ENCODE measurements around the gene CYBRD1.

CYBRD1 gene

DNA sequence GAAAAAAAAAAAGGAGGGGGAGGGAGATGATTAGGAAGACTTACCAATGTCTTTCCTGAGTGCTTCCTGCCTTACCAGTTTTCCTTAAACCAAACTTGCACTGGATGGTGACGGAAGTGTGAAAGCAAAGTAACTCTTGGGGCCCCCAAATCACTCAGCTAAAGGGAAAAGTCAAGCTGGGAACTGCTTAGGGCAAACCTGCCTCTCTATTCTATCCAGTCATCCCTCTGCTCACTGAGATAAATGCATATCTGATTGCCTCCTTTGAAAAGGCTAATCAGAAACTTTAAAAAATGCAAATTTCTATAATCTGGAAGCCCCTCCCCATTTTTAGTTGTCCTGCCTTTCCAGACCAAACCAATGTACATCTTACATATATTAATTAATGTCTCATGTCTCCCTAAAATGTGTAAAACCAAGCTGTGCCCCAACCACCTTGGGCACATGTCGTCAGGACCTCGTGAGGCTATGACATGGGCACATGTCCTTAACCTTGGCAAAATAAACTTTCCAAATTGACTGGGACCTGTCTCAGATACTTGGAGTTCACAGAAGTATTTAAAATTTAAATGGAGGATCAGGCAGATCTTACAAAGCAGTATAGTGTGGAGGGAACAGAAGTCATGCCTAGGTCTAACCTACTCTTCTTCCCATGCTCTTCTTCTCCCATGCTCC lies 7.2 kb upstream of the CYBRD1 start:
- no peak for TF ChIP-seq CTCF (IDR thresholded peaks at IDR 0.05; ENCODE audit: low read depth, low read length)
- DNase-seq (ENCODE audit: low read depth in 2 of 2): no peak
- no peak overlapping the region for H3K4me3 ChIP-seq (replicated peaks in 1 of 2; ENCODE audit: low read depth in 2 of 2, low read length in 2 of 2)

GRCh38 chr2:171515672-171516298 lies 6.5 kb upstream of the CYBRD1 start:
- no peak for TF ChIP-seq CTCF (IDR thresholded peaks at IDR 0.05; ENCODE audit: low read depth, low read length)
- peak; percentile 71 to 83 for DNase-seq (ENCODE audit: low read depth in 2 of 2)
- no peak overlapping the region for H3K4me3 ChIP-seq (replicated peaks in 1 of 2; ENCODE audit: low read depth in 2 of 2, low read length in 2 of 2)

GRCh38 chr2:171516793-171517192 lies 5.5 kb upstream of the CYBRD1 start:
- no peak for TF ChIP-seq CTCF (IDR thresholded peaks at IDR 0.05; ENCODE audit: low read depth, low read length)
- no peak overlapping the region for H3K4me3 ChIP-seq (replicated peaks in 1 of 2; ENCODE audit: low read depth in 2 of 2, low read length in 2 of 2)
- no peak for DNase-seq (ENCODE audit: low read depth in 2 of 2)

- no peak overlapping the region for H3K4me3 ChIP-seq (replicated peaks in 1 of 2; ENCODE audit: low read depth in 2 of 2, low read length in 2 of 2)
- DNase-seq (ENCODE audit: low read depth in 2 of 2): no peak
- TF ChIP-seq CTCF (IDR thresholded peaks at IDR 0.05; ENCODE audit: low read depth, low read length): no peak
Observed at GRCh38 chr2:171520471-171520870, 1.8 kb upstream of the CYBRD1 start.

- DNase-seq (ENCODE audit: low read depth in 2 of 2): peak in 1 of 2 donors; percentile 26
- TF ChIP-seq CTCF (IDR thresholded peaks at IDR 0.05; ENCODE audit: low read depth, low read length): no peak
- H3K4me3 ChIP-seq (replicated peaks in 1 of 2; ENCODE audit: low read depth in 2 of 2, low read length in 2 of 2): peak overlapping the region; percentile 86 to 94
Observed at GRCh38 chr2:171521361-171522051, 768 bp upstream of the CYBRD1 start.

GRCh38 chr2:171522788-171523087 lies 464 bp downstream of the CYBRD1 start:
- DNase-seq (ENCODE audit: low read depth in 2 of 2): peak in 1 of 2 donors; percentile 48
- H3K4me3 ChIP-seq (replicated peaks in 1 of 2; ENCODE audit: low read depth in 2 of 2, low read length in 2 of 2): peak overlapping the region; percentile 86 to 94
- no peak for TF ChIP-seq CTCF (IDR thresholded peaks at IDR 0.05; ENCODE audit: low read depth, low read length)
